GM12875 (cell line): ENCODE data around the gene GPC3.
"Not testable (repeated sequence)": the region's sequence is repeated elsewhere in the genome, so short reads cannot be mapped to it uniquely, and the experiment has no call there.

ENCODE experiments used
- H3K4me3 ChIP-seq: one replicate; pipeline ENCODE4 v1.5.1; 2011; ENCODE audit warnings: low read depth, low read length, control low read depth
- TF ChIP-seq, protein P1 (sequence below): IDR thresholded peaks from 2 replicates; pipeline ENCODE4 v1.5.1; 2011; ENCODE audit warnings: low read depth, mild to moderate bottlenecking, control low read depth, inconsistent platforms, low read length, moderate library complexity, borderline replicate concordance; ENCODE audit not compliant: insufficient read depth

The GPC3 gene

GRCh38 chrX:133636009-133636408 lies 349.4 kb downstream of the GPC3 start:
- H3K4me3 ChIP-seq, result no peak overlapping the region
- TF ChIP-seq, protein P1, sequence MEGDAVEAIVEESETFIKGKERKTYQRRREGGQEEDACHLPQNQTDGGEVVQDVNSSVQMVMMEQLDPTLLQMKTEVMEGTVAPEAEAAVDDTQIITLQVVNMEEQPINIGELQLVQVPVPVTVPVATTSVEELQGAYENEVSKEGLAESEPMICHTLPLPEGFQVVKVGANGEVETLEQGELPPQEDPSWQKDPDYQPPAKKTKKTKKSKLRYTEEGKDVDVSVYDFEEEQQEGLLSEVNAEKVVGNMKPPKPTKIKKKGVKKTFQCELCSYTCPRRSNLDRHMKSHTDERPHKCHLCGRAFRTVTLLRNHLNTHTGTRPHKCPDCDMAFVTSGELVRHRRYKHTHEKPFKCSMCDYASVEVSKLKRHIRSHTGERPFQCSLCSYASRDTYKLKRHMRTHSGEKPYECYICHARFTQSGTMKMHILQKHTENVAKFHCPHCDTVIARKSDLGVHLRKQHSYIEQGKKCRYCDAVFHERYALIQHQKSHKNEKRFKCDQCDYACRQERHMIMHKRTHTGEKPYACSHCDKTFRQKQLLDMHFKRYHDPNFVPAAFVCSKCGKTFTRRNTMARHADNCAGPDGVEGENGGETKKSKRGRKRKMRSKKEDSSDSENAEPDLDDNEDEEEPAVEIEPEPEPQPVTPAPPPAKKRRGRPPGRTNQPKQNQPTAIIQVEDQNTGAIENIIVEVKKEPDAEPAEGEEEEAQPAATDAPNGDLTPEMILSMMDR, result no peak

GRCh38 chrX:133634416-133634815 lies 351.0 kb downstream of the GPC3 start:
- H3K4me3 ChIP-seq, result no peak overlapping the region
- TF ChIP-seq, protein P1, result no peak

GRCh38 chrX:133633950-133634349 lies 351.4 kb downstream of the GPC3 start:
- H3K4me3 ChIP-seq, result no peak overlapping the region
- TF ChIP-seq, protein P1, result no peak

DNA sequence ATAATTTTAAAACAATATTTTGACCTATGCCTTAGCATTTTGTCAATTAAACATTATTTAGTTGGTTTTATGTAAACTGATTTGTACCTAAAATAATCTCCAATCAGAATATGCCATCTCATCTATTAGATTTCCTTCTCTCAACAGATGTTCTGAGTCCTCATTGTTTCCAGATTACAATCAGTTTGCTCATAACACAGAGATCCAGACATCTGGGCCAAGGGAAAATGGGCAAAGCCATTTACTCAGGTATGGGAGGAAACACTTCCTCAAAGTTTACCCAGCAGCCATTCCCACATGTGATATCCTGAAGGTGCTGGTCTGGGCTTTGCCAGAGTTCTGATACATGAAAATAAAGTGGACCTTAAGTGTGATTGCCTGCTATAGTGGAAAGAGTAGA lies 352.2 kb downstream of the GPC3 start:
- H3K4me3 ChIP-seq, result no peak overlapping the region

GRCh38 chrX:133630362-133630761 lies 355.0 kb downstream of the GPC3 start:
- H3K4me3 ChIP-seq, result no peak overlapping the region
- TF ChIP-seq, protein P1, result no peak

More for the DNA sequence above, 352.2 kb downstream of the GPC3 start:
- TF ChIP-seq, protein P1, result no peak

DNA sequence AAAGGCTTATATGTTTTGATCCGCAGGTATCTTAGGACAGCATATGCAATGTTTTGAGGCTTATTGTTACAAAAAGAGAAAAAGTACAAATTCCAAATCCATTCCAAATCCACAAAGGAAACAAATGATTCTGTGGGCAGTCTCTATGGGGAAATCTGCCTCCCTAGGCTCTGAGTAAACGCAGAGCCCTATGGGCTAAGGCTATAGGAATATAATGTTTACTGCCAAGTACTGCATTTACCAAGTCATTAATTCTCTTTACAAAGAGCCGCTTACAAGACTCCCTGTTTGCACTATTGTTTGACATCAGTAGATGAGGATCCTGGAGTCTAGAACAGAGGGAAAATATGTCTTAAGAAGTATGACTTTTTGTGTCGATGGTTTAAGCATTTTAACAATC lies 357.7 kb downstream of the GPC3 start:
- TF ChIP-seq, protein P1, result no peak
- H3K4me3 ChIP-seq, result no peak overlapping the region

DNA sequence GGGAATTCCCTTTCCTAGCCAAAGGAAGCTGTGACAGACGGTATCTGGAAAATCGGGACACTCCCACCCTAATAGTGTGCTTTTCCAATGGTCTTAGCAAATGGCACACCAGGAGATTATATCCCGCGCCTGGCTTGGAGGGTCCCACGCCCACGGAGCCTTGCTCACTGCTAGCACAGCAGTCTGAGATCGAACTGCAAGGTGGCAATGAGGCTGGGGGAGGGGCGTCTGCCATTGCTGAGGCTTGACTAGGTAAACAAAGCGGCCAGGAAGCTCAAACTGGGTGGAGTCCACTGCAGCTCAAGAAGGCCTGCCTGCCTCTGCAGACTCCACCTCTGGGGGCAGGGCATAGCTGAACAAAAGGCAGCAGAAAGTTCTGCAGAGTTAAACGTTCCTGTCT lies 364.0 kb downstream of the GPC3 start:
- H3K4me3 ChIP-seq, result not testable (repeated sequence)

DNA sequence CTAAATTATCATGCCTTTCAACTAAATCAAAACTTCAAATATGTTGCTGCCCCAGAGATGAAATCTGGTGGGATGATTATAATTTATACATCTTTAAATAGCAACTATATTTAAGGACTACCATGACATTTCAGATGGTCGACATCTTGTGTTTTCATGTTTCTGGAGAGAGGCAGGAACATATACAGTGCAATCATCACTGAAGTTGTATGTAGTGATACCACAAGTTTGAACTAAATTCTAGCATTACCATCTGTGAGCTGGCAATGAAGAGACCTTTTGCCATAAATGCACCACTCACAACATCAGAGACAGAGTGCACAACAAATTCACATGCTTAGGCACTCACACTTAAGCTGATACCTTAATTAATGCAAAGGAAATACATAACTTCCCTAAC lies 373.7 kb downstream of the GPC3 start:
- TF ChIP-seq, protein P1, result no peak
- no peak overlapping the region for H3K4me3 ChIP-seq
